WTC11 (cell line): ENCODE data around the gene MIDN. TPM values are rescaled to one million over a fixed set of nuclear protein-coding genes. Genes with fewer than 3 reads are reported as not detected.

ENCODE experiments used
- AR ChIP-seq: fragments of 250-450 bp; sonication (Bioruptor Pico); IDR thresholded peaks from 2 replicates; pipeline ENCODE4 v1.9.0; 2021; ENCODE audit warnings: mild to moderate bottlenecking
- ATF1 ChIP-seq: sonication (generic); formaldehyde crosslinking; IDR thresholded peaks from 2 replicates; pipeline ENCODE4 v1.8.1; 2023; ENCODE audit warnings: mild to moderate bottlenecking, moderate library complexity, missing genetic modification reagents
- ATF3 ChIP-seq: sonication (generic); formaldehyde crosslinking; conservative IDR thresholded peaks from 2 replicates; pipeline ENCODE4 v1.8.1; 2022; ENCODE audit warnings: mild to moderate bottlenecking, missing genetic modification reagents
- CBFB ChIP-seq: sonication (generic); formaldehyde crosslinking; IDR thresholded peaks from 2 replicates; pipeline ENCODE4 v1.8.1; 2022; ENCODE audit warnings: mild to moderate bottlenecking, low read depth, missing genetic modification reagents
- CREB1 ChIP-seq: sonication (generic); formaldehyde crosslinking; IDR thresholded peaks from 2 replicates; pipeline ENCODE4 v1.8.0; 2023; ENCODE audit warnings: mild to moderate bottlenecking, missing genetic modification reagents
- FOXJ3 ChIP-seq: sonication (generic); formaldehyde crosslinking; IDR thresholded peaks from 2 replicates; pipeline ENCODE4 v1.9.0; 2021; ENCODE audit warnings: missing genetic modification reagents, mild to moderate bottlenecking, borderline replicate concordance
- FOXK1 ChIP-seq: sonication (generic); formaldehyde crosslinking; IDR thresholded peaks from 2 replicates; pipeline ENCODE4 v1.8.0; 2022; ENCODE audit warnings: mild to moderate bottlenecking, moderate library complexity, missing genetic modification reagents
- FOXP4 ChIP-seq: sonication (generic); formaldehyde crosslinking; IDR thresholded peaks from 2 replicates; pipeline ENCODE4 v1.8.0; 2022; ENCODE audit warnings: mild to moderate bottlenecking, missing genetic modification reagents
- GTF2I ChIP-seq: fragments of 250-450 bp; sonication (Bioruptor Pico); conservative IDR thresholded peaks from 2 replicates; pipeline ENCODE4 v1.4.0; 2021; ENCODE audit warnings: mild to moderate bottlenecking
- HMGA2 ChIP-seq: fragments of 250-450 bp; sonication (Bioruptor Pico); IDR thresholded peaks from 2 replicates; pipeline ENCODE4 v1.4.0; 2021; ENCODE audit warnings: mild to moderate bottlenecking, moderate library complexity
- IRF2 ChIP-seq: sonication (generic); formaldehyde crosslinking; IDR thresholded peaks from 2 replicates; pipeline ENCODE4 v1.8.0; 2022; ENCODE audit warnings: low read depth, missing genetic modification reagents, borderline replicate concordance
- KAT7 ChIP-seq: sonication (generic); formaldehyde crosslinking; IDR thresholded peaks from 2 replicates; pipeline ENCODE4 v1.8.1; 2023; ENCODE audit warnings: missing genetic modification reagents, mild to moderate bottlenecking, borderline replicate concordance
- MLX ChIP-seq: sonication (generic); formaldehyde crosslinking; IDR thresholded peaks from 2 replicates; pipeline ENCODE4 v1.8.1; 2023; ENCODE audit warnings: mild to moderate bottlenecking, missing genetic modification reagents, moderate library complexity
- MXD4 ChIP-seq: fragments of 250-450 bp; sonication (Bioruptor Pico); IDR thresholded peaks from 2 replicates; pipeline ENCODE4 v1.8.0; 2021; ENCODE audit warnings: mild to moderate bottlenecking, moderate library complexity, borderline replicate concordance
- MYBL2 ChIP-seq: sonication (generic); formaldehyde crosslinking; IDR thresholded peaks from 2 replicates; pipeline ENCODE4 v1.8.1; 2023; ENCODE audit warnings: mild to moderate bottlenecking, moderate library complexity, missing genetic modification reagents
- NFATC4 ChIP-seq: fragments of 250-450 bp; sonication (Bioruptor Pico); IDR thresholded peaks from 2 replicates; pipeline ENCODE4 v1.9.0; 2021; ENCODE audit warnings: mild to moderate bottlenecking
- NFE2L1 ChIP-seq: sonication (generic); formaldehyde crosslinking; IDR thresholded peaks from 2 replicates; pipeline ENCODE4 v1.8.1; 2023; ENCODE audit warnings: missing genetic modification reagents
- NR1H2 ChIP-seq: sonication (generic); formaldehyde crosslinking; IDR thresholded peaks from 2 replicates; pipeline ENCODE4 v1.9.0; 2021; ENCODE audit warnings: mild to moderate bottlenecking, moderate library complexity, missing genetic modification reagents
- NR2C2 ChIP-seq: sonication (generic); formaldehyde crosslinking; IDR thresholded peaks from 2 replicates; pipeline ENCODE4 v1.8.0; 2022; ENCODE audit warnings: mild to moderate bottlenecking, missing genetic modification reagents
- PRDM15 ChIP-seq: sonication (generic); formaldehyde crosslinking; IDR thresholded peaks from 2 replicates; pipeline ENCODE4 v1.8.0; 2022; ENCODE audit warnings: missing genetic modification reagents
- PRRX2 ChIP-seq: fragments of 250-450 bp; sonication (Bioruptor Pico); IDR thresholded peaks from 2 replicates; pipeline ENCODE4 v1.8.0; 2021; ENCODE audit warnings: mild to moderate bottlenecking
- SMAD3 ChIP-seq: sonication (generic); formaldehyde crosslinking; IDR thresholded peaks from 2 replicates; pipeline ENCODE4 v1.8.0; 2022; ENCODE audit warnings: missing genetic modification reagents, mild to moderate bottlenecking, borderline replicate concordance
- SOX15 ChIP-seq: fragments of 250-450 bp; sonication (Bioruptor Pico); IDR thresholded peaks from 2 replicates; pipeline ENCODE4 v1.9.0; 2021; ENCODE audit warnings: mild to moderate bottlenecking
- SP1 ChIP-seq: sonication (generic); formaldehyde crosslinking; conservative IDR thresholded peaks from 2 replicates; pipeline ENCODE4 v1.8.1; 2022; ENCODE audit warnings: missing genetic modification reagents
- ZNF121 ChIP-seq: sonication (generic); formaldehyde crosslinking; IDR thresholded peaks from 2 replicates; pipeline ENCODE4 v1.8.0; 2023; ENCODE audit warnings: missing genetic modification reagents
- ZNF219 ChIP-seq: sonication (generic); formaldehyde crosslinking; IDR thresholded peaks from 2 replicates; pipeline ENCODE4 v1.8.0; 2023; ENCODE audit warnings: missing genetic modification reagents, mild to moderate bottlenecking, borderline replicate concordance
- ZNF423 ChIP-seq: fragments of 250-450 bp; sonication (Bioruptor Pico); IDR thresholded peaks from 2 replicates; pipeline ENCODE4 v2.1.2; 2022; ENCODE audit warnings: mild to moderate bottlenecking, moderate library complexity
- total RNA-seq: library from RNA; stranded (reverse); gene quantifications from 3 replicates; pipeline ENCODE4 v1.2.3, GENCODE V29; 2021

MIDN gene
- total RNA-seq, 1 experiment from 2014 or later: 189 TPM

GRCh38 chr19:1275260-1275975 is 27.0 kb downstream of the MIDN start, which contains the start of gene FAM174C (continued):
- peak; percentile 65; the same call in 1 of the 2 replicates for TF ChIP-seq FOXK1 (CRISPR knock-in tag)
- TF ChIP-seq ATF3: no peak
- no peak for TF ChIP-seq AR
- no peak; the same call in 1 of the 2 replicates for TF ChIP-seq ZNF219
- no peak; the same call in 1 of the 2 replicates for TF ChIP-seq MYBL2
- TF ChIP-seq NFATC4 (CRISPR knock-in tag): peak; percentile 55; the same call in 1 of the 2 replicates
- TF ChIP-seq HMGA2 (CRISPR knock-in tag): no peak
- peak; percentile 69; the same call in 1 of the 2 replicates for TF ChIP-seq ATF1 (CRISPR knock-in tag)
- no peak for TF ChIP-seq PRDM15 (CRISPR knock-in tag)
- no peak for TF ChIP-seq MLX
- TF ChIP-seq ZNF121 (CRISPR knock-in tag): no peak
- no peak for TF ChIP-seq NR1H2 (CRISPR knock-in tag)
- no peak for TF ChIP-seq MXD4
- peak; percentile 95 for TF ChIP-seq CBFB (CRISPR knock-in tag)
- TF ChIP-seq SP1 (CRISPR knock-in tag): peak; percentile 91
- peak; percentile 99 for TF ChIP-seq KAT7 (CRISPR knock-in tag)
- TF ChIP-seq FOXJ3: no peak
- TF ChIP-seq CREB1 (CRISPR knock-in tag): peak; percentile 9; the same call in 1 of the 2 replicates
- no peak; the same call in 1 of the 2 replicates for TF ChIP-seq SMAD3 (CRISPR knock-in tag)
- TF ChIP-seq SOX15 (CRISPR knock-in tag): no peak
- TF ChIP-seq GTF2I (CRISPR knock-in tag): no peak
- TF ChIP-seq FOXP4 (CRISPR knock-in tag): peak; percentile 84; the same call in 1 of the 2 replicates
- TF ChIP-seq PRRX2 (CRISPR knock-in tag): peak; percentile 87
- no peak for TF ChIP-seq IRF2 (CRISPR knock-in tag)
- no peak for TF ChIP-seq NR2C2 (CRISPR knock-in tag)
- TF ChIP-seq NFE2L1 (CRISPR knock-in tag): peak; percentile 77; the same call in 1 of the 2 replicates
- no peak for TF ChIP-seq ZNF423
